TTC549 (cell line): ENCODE results near the gene CDK18.

ENCODE experiments used
- FAIRE-seq: peaks from 2 replicates; lab custom pipeline; 2012; peaks lifted over from hg19 to GRCh38; lab: Jason Lieb, UNC

Gene CDK18

DNA sequence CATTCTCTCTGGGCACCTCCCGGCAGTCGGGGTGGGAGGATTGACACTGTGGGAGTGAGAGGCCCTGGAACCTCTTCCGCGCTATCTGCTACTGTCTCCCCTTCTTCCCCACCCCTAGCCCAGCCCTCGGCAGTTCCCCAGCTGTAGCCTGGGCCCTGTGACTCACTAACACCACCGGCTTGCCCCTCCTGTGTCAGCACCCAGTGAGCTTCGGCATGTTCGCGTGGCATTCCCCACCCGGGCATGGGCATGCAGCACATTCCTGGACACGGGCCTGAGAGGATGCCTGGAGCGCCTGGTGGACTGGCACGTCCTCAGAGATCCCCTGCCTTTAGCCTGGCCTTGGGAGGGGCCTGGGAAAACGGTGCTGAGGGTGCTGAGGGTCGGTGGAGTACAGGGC lies 1.3 kb downstream of the CDK18 start:
- FAIRE-seq, result no peak

DNA sequence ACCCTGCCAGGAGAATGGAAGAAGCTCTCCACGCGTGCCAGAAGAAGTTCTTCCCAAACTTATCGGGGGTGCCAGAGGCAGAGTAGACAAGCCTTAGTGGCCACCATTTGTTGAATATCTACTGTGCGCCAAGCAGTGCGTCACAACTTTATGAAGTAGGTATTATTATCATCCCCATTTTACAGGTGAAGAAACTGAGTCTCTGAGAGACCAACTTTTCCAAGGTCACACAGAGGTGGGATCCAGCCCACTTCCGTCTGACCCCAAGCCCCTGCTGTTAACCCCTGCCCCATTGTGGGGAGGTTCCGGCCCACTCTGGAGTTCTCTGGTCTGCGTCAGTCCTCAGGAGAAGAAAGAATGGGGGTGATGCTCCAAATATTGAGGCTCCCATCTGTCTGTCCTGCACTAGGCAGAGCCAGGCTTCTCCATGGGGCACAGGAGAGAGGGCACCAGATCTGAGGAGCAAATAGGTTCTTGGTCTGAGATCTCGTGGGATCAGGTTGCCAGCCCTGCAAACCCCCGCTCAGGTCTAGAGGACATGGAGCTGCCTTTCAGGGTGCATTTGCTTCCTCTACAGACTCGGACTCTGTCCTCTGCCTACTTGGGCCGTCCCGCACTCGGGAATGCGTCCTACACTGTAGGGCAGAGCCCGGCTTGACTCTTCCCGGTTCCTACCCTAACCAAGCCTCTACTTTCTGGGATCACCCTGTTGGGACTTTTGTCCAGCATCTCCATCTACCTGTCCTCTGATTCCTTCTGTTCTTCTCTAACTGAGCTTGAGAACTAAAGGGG lies 2.1 kb downstream of the CDK18 start:
- FAIRE-seq, result no peak

DNA sequence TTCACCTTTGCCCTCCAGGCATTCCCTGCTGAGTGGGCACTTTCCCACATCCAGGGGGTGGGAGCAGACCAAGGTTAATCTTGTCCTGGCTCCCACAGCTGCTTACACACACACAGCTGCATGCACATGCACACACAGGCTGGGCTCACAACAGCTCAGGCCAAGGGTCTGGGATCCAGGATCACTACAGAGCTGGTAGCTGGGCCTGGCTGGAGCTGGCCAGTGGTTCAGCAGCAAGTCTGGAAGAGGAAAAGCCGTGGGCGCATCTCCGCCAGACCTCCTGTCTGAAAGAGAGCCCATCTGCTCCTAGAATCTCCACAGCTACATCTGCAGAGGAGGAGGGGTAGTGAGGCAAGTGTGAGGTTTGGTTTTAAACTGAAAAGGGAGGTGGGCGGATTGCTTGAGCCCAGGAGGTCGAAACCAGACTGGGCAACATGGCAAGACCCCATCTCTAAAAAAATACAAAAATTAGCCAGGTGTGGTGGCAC lies 3.8 kb downstream of the CDK18 start:
- no peak for FAIRE-seq

DNA sequence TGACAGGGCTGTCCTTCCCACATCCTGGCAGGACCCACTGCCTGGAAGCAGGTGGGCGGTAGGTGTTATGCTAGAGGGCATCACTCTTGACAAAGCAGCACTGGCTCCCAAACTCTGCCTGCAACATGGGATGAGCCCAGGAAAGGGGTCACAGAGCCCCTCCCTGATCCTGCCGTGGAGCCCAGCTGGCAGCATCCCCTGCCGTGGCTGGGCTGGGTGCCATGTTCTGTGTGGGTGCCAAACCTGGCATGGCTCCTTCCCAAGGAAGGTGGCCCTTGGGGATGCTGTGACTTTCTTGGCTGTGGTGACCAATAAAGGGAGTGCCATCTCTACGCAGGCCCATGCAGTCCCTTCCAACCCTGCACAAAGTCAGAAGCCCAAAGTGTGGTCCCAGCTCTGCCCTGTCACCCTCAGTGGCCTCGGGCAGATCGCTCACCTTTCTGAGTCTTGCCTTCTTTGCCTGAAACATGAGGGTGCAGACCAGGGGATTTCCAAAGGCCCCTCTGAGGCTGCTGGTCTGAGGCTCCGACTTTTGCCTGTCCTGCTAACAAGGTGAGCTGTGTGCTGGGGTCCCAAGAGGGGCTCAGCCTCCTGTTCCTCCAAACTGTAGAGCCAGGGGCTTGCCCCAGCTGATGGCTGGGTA lies 6.0 kb downstream of the CDK18 start:
- FAIRE-seq, result no peak

DNA sequence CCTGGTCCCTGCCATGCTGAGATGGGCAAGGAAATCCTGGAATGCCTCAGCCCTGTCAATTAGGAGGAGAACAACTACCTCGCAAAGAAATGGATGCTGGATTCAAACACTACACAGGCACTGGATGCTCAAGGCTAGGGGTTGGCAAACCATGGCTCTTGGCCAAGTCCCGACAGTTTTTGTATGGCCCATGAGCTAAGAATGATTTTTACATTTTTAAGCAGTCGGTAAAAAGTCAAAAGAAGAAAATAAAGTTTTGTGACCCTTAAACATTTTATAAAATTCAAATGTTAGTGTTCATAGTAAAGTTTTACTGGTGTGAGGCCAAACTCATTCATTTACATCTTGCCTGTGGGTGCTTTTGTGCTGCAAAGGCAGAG lies 6.5 kb downstream of the CDK18 start:
- FAIRE-seq, result no peak

DNA sequence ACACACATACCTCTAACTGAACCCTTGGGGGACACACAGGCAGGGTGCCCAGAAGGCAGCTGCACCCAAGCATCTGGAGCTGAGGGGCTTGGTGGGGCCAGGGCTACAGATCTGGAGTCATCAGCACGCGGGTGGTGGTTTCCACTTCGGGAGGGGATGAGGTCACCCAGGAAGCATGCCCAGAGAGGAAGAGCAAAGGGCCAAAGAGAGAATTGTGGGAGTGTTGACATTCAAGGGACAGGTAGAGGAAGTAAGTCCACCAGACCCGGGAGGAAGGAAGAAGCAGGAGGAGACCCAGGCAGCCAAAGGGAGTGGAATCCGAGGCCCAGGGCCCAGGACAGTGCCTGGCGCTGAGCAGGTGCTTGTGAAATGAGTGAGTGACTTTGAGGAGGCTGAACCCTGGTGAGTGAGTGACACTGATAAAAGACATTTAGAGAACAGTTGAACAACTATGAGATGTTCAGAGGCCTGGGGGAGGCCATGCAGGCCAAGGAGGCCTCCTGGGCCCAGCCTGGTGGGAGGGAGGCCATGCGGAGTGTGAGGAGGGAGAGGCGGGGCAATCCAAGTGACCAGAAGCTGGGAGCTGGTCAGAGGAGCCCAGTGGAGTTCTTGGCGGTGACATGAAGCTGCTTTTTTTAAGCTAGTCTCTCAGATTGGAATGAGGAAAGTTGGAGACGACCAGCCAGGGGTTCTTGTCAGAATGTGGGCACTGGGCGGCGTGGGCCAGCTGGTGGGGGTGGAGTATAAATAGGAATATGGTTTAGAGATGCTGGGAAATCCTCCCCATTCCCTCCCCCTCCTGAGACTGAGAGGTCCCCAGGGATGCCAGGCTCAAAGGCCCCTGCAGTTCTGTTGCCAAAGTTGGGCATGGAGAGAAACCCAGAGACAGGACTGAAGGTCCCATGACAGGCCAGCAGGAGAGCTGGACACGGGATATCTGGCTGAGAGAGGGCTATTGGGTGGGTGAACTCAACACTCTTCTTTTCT lies 7.9 kb downstream of the CDK18 start:
- no peak for FAIRE-seq

DNA sequence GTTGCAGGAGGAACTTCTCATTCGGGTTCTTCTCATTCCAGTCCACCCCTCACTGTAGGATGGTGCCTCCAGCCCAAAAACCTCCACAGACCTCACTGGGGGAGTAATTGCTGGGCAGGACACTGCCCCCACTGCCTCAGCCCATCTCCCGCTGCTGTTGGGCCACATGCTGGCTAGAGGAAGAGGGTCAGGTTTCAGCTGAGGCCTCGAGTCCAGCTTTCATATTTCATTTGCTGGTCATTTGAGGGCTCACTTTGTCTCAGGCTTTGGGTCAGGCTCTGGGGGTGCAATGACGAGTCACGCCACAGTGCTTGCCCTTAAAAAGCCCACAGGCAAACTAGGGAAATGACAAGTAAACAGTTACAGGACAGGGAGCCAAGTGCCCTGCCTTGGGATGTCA lies 9.3 kb downstream of the CDK18 start:
- FAIRE-seq, result no peak

DNA sequence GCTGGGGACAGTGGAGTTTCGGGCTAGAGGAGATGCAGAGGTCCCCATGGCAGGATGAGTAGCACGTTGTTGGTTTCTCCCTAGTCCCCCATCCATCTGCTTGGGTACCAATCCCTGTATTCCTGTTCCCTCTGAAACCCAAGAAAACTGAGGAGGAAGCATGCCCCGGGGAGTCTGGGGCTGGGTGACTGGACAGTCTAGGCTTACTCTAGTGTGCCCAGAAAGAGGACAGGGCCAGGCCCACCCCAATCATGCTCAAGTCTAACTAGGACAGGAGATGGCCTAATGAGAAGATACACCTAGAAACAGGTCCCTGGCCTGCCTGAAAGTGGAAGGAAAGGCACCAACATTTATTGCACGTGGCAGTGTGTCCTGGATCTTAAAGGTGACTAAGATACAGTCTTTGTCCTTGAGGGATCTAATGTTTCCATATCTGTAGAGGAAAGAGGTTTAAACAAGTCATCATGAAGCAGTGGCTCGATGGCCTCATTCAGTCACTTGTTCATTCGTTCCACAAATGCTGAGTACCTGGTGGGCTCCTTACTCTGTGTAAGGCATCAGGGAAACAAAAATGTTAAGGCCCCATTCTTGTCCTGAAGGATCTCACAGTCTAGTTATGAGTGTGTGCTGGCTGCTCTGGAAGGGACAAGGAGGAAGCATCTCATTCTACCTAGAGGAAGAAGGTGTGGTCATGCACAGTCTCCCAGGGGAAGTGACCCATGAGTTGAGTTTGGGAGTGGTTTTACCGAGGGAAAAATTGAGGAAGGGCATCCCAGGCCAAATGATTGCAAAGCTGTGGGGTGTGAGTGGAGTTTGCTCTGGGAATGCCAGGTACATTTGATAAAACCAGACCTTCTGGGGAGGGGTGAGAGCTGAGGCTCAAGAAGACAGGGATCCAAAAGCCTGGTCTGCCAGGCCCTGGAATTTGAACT lies 10.0 kb downstream of the CDK18 start:
- FAIRE-seq, result no peak

DNA sequence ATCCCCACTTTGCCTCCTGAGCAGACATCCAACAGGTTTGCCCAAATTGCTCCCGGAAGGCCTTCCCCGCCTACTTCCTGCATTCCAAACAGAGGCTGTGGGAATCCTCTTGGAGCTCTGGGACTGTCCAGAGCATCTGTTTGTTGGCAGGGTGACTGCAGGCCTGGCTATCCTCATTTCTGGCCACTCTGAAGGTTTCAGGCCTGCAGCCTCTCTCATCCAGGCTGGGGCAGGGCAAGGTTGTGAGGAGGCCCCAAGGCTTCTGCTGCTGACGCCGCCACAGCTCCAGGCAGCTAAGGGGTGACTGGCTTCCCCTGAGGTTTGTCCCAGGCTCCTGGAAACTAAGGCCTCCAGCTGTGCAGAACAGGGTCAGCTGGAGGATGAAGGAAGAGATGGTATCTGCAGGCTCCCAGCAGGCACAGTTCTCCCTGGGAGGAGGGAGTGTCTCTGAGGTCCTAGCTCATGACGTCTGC lies 11.3 kb downstream of the CDK18 start:
- FAIRE-seq, result no peak

DNA sequence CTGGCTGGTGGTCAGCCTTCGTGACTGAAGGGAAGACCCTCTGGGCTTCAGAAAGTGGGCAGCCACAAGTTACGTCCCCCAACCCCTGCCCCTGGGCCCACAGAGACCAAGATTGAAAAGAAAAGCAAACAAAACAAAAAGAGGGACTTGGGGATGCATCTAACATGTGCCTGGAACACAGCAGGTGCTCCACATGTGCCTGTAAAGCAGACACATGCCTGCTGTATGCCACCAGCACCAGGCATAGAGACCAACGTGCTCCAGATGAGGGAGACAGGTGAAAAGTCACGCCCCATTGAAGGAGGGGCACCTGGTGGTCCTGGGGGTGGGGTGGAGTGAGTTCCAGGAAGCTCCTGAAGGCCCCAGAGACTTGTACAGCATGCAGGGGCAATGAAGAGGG lies 11.9 kb downstream of the CDK18 start:
- no peak for FAIRE-seq

DNA sequence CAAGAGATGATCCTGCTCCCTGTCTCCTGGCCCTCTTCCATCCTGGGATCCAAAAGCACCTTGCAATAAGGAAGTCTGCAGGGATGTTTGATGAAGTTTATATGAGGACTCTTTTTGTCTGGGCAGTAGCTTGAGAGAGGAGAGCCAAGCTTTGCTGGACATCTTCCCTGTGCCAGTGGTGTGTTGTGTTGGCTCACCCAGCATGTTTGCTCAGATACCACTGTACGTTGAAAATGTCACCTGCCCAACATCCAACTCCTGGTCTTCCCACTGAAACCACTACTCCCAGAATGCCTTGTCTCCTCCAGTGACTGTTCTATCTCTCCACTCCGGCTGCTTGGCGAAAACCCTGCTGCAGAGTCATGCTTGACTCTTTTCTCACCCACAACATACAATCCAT lies 12.8 kb downstream of the CDK18 start:
- FAIRE-seq, result no peak

DNA sequence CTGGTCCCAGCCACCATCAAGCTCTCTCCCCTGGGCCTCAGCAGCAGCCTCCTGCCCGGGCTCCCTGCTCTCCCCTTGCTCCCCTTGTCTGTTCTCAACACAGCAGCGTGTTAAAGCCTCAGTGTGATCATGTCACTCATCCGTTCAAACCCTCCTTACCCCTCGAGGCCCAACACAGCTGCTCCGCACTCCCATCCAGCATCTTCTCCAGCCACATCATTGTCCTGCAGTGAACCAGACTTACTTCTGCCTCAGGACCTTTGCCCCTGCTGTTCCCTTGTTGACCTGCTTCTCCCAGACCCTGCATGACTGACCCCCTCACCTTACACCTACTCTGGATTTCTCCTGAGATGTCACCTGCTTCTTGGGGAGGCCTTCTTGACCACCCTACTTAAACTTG lies 13.3 kb downstream of the CDK18 start:
- no peak for FAIRE-seq

DNA sequence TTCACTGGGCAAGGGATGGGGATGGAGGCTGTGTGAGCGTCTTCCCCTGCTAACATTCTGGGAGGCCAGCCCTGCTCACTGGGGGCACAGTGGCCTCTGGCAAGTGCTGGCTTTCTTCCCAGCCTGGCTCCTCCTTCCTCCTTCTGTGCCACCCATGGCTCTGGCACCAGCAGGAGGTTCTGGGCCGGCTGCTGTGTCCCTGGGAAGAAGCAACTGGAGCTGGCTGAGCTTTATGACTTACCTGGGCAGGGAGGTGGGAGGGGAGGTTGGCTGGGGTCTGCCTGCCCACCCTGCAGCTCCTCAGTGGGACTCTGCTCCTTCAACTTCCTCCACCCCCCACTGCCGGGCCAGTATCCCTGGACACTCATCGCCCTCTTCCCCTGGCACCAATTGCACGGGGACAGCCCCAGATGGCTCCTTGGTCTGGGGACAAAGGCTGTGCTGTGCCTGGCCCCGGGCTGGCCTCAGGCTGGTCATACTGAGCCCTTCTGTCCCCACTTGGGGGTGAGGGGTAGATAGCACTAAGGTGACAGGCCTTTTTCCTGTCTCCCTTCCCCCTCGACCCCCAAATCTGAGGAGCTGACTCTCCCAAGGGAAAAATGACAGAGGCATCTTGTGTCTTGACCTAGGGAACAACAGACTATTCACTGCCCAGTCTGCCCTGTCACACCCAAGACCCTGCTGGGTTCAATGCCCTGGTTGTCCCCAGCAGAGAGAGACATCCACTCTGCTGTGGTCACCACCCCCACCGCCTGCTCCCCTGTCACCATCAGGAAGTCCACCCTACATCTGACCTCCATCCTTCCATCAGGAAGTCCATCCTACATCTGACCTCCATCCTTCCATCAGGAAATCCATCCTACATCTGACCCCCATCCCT lies 14.4 kb downstream of the CDK18 start:
- no peak for FAIRE-seq

DNA sequence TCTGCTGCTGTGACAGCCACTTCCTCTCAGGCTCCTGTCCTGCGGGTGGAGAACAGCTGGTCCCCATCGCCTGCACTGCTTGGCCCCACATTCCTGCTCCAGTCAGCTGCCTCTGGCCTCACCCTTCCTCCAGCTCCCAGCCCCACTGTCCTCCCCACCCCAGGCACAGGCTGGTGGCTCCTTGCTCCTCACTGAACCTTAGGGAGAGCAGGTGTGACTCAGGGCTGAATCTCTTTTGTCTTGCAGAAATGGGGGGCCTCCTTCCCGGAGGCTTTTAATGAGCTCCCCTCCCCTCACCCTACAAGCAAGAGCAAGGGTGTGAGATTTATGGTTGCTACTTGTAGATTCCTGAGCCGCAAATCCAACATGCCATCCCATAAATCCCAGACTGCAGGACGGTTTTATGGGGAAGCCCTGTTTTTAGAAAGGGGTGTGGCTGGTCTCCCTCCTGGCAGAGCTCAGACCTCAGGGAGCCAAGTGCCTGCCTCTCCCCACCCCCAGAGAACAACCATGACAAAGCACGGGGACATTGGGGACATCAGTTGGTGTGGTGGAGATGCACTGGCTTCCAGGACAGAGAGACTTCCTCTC lies 15.2 kb downstream of the CDK18 start:
- FAIRE-seq, result no peak

DNA sequence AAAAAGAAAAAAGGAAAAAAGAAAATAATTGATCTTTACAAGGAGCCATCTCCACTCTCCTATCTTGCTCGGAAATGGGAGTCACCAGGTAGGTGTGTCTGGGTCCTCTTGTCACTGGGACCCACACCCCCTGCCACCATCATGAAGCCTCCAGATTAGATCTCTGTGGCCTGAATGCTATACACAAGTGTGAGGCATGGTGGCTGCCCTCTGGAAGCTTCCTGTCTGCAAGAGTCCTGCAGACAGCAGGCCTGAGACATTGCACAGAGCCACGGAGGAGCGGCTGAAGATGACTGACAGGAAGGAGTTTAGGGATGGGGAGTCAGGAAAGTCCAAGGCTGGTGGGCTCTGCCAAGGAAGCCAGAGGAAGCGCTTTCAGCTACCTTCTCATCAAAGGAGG lies 16.2 kb downstream of the CDK18 start:
- no peak for FAIRE-seq

DNA sequence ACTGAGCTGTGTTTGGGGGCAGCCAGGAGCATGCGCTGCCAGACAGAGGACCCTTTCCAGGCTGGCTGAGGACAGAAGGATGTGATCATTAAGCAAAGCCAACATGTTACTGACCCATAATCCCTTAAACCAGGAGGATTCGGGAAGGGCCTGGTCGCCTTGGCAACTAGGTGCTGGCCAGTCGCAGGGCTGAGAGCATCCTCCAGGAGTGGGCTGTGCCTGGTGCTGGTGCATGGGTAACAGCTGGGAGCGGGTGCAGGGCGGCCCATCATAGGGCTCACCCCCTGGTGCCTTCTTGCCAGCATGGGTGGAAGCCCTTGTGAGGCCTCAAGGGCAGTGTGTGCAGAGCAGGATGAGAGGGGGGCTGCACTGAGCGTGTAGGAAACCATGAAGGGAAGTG lies 17.2 kb downstream of the CDK18 start:
- no peak for FAIRE-seq

DNA sequence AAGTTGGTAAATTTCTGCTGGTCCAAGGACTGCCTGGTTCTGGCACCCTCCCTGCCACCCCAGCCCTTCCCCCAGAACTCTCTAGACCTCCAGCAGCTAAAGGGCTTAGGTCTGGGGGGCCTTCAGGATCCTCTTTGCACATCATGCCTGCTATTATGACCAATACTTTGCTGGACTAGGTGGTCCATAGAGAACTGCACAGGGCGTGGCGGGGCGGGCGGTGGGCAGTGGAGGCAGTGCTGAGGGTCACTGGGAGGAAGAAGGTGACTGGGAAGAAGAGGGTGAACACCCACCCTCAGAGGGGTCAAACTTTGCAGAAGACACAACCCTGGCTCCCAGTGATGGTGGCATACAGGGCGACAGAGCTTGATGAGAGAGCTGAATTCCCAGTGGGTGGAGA lies 18.2 kb downstream of the CDK18 start:
- no peak for FAIRE-seq

DNA sequence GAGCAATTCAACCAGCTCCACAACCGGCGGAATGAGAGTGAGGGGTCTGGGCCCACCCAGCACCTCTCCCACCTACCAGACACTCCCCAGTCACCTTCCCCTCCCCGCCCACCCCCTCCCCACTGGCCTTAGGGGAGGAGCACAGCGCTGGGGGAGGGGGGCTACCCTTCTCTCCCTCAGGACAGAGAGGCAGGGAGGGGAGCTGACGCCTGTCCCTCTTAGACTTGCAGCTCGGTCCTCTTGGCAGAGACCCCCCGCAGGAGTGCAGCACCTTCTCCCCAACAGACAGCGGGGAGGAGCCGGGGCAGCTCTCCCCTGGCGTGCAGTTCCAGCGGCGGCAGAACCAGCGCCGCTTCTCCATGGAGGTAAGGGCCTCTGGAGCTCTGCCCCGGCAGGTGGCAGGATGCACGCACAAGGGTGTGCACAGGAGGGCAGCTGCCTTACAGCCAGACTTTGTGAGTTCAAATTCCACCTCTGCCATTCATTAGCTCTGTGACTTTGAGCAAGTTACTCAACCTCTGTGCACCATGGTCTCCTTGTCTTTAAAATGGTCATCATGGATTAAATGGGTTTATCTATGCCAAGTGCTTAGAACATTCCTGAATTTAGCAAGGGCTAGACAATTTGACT lies 18.9 kb downstream of the CDK18 start:
- no peak for FAIRE-seq
